ENCODE data around the gene PSORS1C2. TPM values are rescaled to one million over a fixed set of nuclear protein-coding genes. Genes with fewer than 3 reads are reported as not detected.

The PSORS1C2 gene
- total RNA-seq, 1 donor = not detected

GRCh38 chr6:31091680-31092079, 47.2 kb downstream of the PSORS1C2 start:
- peaks cover 25% of the 10 kb centered on the region for H3K4me1 ChIP-seq (ENCODE audit: insufficient read depth, low read length)
- peaks cover 3% of the 10 kb centered on the region for H3K27me3 ChIP-seq (ENCODE audit: insufficient read depth, low read length)
- no peaks in the 10 kb centered on the region for H3K9me3 ChIP-seq (ENCODE audit: low read depth, low read length)
- H3K4me3 ChIP-seq (ENCODE audit: low read length) = no peak overlapping the region

- H3K4me3 ChIP-seq (ENCODE audit: low read length) = no peak overlapping the region
- H3K4me1 ChIP-seq (ENCODE audit: insufficient read depth, low read length) = peaks cover 25% of the 10 kb centered on the region
- H3K9me3 ChIP-seq (ENCODE audit: low read depth, low read length) = no peaks in the 10 kb centered on the region
- H3K27me3 ChIP-seq (ENCODE audit: insufficient read depth, low read length) = peaks cover 3% of the 10 kb centered on the region
Measured at GRCh38 chr6:31090973-31091364, 47.9 kb downstream of the PSORS1C2 start.

GRCh38 chr6:31090275-31090972, 48.4 kb downstream of the PSORS1C2 start:
- Histone ChIP-seq H3K4me1 (ENCODE audit: insufficient read depth, low read length) (peaks cover 22% of the 10 kb centered on the region), H3K9me3 (ENCODE audit: low read depth, low read length) (no peaks in the 10 kb centered on the region), H3K4me3 (ENCODE audit: low read length) (no peak overlapping the region), H3K27me3 (ENCODE audit: insufficient read depth, low read length) (peaks cover 3% of the 10 kb centered on the region)

Other genes with a start within 250 kb of the PSORS1C2 start
- 2.8 TPM for gene GTF2H4, start 230.9 kb downstream of the PSORS1C2 start, total RNA-seq
- 10.0 TPM for gene VARS2, start 224.8 kb downstream of the PSORS1C2 start, total RNA-seq
- gene SFTA2, start 206.9 kb downstream of the PSORS1C2 start, total RNA-seq = not detected
- gene MUCL3, start 198.1 kb downstream of the PSORS1C2 start, total RNA-seq = not detected
- gene MUC21, start 155.3 kb downstream of the PSORS1C2 start, total RNA-seq = not detected
- not detected for gene MUC22, start 128.6 kb downstream of the PSORS1C2 start, total RNA-seq
- gene C6orf15, start 26.5 kb downstream of the PSORS1C2 start, total RNA-seq = not detected
- gene PSORS1C1, start 24.3 kb downstream of the PSORS1C2 start, total RNA-seq = not detected
- gene CDSN, start 18.6 kb downstream of the PSORS1C2 start, total RNA-seq = not detected
- gene CCHCR1, start 18.7 kb upstream of the PSORS1C2 start, total RNA-seq = 4.3 TPM
- 1.9 TPM for gene TCF19, start 19.5 kb upstream of the PSORS1C2 start, total RNA-seq
- not detected for gene POU5F1, start 31.6 kb upstream of the PSORS1C2 start, total RNA-seq
- gene HLA-C, start 133.0 kb upstream of the PSORS1C2 start, total RNA-seq = 1,178 TPM
- 3,997 TPM for gene HLA-B, start 218.1 kb upstream of the PSORS1C2 start, total RNA-seq

Data from mononuclear cell (primary cell).